CD4-positive, alpha-beta T cell treated with Interferon gamma for 1 hour (primary cell): ENCODE measurements around the gene CRIP3.

ENCODE experiments used
- DNase-seq: peaks from one replicate; pipeline ENCODE4 v3.0.0-alpha.2; 2020

Gene CRIP3

DNA sequence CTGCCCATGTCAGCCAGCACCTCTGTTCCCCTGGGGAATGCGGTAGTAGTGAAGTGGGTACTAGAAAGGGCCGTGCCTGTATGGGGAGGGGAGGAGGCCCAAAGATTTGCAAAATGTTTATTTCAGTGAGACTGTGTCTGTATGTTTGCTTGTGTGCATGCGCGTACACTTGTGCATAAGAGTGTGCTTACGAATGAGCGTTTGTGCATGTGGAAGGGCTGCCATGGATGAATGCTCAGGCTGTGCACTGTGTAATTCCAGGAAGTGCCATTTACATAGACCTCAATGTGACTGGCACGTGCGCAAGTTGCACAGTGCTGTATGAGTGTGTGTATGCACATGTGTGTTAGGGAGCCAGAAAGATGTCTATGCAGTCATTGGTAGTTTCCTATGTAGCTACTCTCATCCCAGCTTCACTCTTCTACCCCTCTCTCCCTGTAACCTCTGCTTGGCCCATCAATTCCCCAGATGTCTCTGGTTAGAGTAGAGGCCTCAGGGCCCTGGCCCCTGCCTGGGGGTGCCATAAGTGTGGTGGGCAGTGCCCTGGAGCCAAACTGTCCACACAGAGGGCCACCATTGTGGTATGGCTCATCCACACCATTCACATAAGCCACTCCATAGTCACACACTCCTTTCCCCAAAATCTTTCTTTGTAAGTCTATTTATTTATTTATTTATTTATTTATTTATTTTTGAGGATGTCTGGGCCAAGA is 37.4 kb downstream of the CRIP3 start:
- peak; percentile 26 for DNase-seq

DNA sequence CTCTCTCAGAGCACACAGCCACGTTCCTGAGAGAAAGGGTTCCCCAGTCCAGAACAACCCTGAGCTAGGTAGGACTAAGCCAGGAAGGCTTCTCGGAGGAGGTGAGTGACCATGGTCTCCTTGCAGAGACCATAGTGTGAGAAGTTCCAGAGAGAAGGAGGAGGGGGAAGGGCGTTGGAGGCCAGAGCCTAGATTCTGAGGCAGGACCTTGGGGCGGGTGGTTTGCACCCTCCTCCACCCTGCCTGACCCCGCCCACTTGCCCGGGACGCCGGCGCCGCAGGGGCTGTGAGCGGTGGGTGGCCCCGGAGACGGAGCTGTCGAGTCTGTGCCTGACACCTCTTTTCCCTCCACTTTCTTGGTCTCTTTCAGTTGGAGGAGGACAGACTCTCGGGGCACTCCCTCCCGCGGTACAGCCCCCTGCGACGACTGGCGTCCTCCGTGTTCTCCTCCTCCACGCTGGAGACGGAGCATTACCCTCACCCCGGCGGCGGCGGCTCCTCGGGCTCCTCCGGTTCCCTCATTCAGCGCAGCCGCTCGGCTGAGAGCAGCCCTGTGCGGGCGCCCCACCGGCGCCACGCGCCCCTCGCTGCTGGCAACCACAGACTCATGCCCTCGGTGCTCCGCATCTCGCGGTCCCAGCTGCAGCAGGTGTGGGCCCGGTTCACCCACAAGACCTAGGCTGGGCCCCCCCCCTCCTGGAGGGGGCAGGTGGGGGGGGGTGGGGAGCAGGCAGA is 39.2 kb downstream of the CRIP3 start:
- DNase-seq, result peak; percentile 18

DNA sequence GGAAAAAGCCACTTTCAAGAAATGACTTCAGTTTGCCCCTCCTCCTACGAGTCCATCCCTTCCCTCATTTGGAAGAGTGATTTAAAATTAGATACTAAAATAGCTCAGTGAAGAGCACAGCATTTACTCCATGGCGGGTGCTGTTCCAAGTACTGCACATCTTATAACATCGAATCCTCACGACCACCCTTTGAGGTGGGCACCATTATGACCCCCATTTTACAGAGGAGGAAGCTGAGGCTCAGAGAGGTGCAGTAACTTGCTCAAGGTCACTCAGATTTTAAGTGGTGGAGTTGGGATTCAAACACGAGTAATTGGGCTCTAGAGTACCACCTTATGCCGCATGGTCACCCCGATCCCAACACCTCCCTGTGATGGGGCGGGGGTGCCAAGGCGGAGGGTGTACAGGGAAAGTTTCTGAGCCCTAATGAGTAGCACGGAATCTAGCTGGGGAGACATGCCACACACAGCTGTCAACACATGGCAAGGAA is 39.8 kb downstream of the CRIP3 start:
- DNase-seq, result no peak

DNA sequence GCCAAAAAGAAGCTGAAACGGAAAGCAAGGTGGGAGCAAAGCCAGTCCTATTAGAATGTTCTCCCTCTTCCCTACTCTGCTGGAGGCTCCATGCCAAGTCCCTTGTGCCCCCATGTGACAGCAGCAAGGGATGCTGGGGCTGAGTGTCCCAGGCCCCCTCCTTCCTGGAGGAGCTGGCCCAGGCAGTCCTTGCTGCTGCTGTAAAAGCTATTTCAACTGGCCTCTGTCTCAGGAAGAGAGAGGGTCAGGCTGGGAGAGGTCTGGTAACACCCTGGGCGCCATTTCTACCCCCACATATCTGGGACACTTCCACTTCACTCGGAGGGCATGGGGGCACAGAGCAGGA is 40.3 kb downstream of the CRIP3 start:
- DNase-seq, result no peak

DNA sequence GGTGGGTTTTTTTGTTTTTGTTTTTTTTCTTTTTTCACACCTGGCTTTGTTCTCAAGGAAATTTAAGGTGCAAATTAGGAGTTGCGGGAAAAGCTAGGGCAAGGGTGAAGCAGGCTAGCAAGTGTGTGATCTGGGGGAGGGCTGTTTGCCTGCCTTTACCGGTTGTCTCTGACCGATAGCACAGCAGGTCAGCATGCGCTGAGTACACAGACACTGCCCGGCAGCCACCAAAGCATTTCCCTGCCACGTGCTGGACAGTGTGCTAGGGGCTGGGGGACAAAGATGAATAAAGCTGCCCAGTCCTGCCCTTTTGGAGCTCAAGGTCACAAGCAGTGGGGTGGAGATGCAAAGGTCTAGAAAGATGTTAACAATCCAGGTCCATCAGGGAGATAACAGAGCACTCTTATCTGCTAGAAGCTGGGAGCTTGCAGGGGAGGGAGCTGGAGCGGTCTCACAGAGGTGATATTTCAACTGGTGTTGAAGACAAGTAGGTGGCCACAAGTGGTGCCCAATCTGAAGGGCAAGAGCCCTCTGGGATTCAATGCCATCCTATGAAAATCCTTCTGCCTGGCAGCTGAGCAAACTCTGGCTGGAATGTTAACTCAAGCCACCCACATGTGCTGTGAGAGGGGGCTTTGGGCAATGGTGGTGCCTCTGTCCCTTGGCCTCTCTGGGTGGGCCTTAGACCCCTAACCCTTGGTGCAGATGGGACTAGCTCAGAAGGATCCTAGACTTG is 40.8 kb downstream of the CRIP3 start:
- no peak for DNase-seq

DNA sequence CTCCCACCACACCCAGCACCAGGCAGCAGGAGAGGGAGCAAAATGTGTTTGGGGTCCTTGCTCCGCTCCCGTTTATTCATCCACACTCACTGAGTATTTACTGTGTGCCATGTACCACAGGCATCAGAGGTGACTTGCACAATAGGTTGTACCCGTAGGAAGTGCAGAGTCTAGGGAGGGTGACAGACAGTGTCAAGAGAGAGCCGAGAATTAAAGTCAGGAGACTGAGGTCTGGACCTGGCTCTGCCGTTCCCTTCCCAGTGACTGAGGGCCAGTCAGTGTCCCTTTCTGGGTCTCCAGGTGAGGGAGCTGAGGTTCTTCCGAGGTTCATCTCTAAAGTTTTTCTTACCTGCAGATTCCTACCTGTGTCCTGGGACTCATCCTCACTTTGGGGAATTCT is 43.1 kb downstream of the CRIP3 start:
- DNase-seq, result no peak

DNA sequence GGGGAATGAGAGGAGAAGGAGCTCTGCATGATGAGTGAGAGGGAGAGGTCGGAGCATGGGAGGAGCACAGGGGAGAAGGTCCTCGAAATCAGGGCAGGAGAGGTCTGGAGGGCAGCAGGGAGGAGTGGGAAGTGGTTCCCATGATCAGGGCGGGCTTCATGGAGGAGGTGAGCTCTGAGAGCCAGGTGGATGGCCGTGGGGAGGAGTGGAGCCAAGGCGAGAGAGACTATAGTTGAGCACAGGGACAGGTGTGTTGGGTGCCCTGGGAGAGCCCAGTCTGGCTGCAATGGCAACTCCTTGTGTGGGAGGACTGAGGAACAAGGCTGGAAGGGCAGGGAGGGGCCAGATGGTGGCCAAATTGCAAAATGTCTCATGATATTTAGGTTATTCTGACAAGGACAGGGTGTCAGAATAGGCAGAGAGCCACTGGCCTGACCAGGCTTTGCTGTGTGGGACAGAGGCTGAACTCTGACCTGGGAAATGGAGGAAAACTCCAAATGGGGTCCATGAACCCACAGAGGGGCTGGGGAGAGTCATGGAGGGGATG is 44.0 kb downstream of the CRIP3 start:
- DNase-seq, result no peak

DNA sequence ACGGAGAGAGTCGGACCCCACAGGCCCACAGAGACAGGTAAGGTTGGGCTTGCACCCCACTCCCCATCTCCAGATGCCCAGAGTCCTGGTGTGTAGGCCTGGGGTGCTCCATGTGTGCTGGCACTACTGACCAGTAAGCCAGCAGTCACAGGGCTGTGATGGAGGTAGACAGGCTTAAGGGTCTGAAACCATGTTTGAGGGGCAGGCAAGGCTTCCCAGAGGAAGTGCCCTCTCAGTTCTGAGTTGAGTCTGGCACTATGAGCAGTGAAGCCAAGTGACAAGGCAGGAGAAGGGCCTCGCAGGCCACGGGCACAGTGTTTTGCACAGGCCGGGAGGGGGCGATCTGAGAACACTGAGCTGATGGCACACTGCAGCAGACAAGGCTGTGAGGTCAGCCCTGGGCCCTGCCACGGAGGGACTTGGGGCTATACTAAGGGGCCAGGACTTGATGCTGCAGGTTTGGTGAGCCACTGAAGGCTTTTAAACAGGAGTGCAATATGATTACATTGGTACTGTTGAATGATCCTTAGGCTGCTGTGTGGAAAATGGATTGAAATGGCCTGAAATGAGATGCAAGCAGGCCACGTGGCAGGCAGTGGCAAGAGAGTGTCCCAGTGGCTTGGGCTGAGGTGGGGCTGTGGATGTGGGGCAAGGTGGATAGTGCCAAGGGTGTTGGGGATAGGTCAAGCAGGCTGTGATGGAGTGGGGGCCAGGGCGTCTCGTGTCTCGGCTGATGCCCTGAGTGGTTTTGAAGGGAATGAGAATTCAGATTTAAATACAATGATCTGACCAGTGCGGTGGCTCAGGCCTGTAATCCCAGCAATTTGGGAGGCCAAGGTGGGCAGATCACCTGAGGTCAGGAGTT is 45.1 kb downstream of the CRIP3 start:
- peak; percentile 75 for DNase-seq

DNA sequence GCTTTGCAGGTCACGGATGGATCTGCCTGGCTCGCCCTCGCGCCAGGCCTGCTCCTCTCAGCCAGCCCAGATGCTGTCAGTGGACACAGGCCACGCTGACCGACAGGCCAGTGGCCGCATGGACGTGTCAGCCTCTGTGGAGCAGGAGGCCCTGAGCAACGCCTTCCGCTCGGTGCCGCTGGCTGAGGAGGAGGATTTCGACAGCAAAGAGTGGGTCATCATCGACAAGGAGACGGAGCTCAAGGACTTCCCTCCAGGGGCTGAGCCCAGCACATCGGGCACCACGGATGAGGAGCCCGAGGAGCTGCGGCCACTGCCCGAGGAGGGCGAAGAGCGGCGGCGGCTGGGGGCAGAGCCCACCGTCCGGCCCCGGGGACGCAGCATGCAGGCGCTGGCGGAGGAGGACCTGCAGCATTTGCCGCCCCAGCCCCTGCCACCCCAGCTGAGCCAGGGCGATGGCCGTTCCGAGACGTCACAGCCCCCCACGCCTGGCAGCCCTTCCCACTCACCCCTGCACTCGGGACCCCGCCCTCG is 45.8 kb downstream of the CRIP3 start:
- no peak for DNase-seq

DNA sequence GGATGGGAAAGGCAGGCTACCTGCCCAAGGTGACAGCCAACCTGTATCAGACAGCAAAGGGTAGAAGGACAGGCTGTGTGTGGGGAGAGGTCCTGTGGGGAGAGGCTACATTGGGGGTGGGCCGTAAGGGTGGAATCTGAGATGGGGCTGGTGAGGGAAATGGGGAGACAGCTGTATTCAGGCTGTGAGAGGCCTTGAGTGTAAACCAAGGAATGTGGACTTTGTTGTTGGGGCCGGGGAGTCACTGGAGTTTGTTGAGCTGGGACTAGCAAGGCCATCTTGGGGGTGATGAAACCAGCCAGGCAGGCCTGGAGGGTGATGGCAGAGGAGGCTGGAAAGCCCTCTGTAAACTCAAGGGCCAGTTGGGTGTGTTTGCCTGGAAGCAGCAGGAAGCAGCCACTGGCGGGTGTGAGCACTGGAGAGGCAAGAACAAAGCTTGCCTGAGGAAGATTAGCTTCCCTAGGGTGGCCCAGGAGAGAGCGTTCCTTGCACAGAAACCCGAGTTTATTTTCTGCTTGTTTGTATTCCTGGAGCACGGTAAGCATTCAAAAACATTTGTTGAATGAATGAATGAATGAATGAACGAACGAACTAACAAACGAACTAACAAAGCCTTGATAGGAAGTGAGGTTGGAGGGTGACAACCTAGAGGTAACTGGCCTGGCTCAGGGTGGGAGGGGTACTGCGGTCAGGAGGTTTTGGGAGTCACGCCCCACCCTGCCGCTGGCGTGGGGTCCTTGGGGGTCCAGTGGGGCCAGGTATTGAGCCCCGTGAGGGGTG is 46.4 kb downstream of the CRIP3 start:
- no peak for DNase-seq

DNA sequence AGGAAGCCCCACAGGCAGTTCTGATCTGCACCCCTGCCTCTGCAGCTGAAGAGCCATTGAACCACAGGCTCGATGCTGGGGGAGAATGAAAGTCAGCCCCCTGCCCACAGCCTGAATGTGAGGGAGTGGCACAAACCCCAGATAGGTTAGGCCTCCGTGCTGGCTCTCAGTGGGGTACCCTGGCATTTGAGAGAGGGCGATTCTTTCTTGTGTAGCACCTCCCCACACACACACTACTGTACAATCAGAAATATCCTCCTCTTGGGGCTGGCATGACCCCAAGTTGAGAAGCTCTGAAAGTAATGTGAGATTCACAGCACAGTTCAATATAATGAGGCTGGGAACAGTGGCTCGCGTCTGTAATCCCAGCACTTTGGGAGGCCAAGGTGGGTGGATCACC is 47.4 kb downstream of the CRIP3 start:
- DNase-seq, result no peak

DNA sequence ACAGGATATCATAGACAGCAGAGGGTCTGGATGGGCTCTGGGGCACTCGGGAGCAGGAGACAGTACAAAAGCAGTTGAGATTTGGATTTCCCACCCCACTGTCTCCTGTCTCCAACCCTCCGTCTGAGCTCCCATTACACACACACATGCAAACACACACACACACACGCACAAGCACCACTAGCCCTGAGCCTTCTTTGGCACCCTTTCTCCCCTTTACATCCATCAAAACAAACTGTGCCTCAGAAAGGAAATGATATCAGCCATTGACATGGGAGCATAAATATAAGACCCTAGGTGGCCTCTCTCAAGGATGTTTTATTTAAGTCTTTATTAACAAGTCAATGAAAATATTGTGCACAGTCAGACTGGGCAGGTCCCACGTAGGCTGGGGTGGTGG is 47.8 kb downstream of the CRIP3 start:
- no peak for DNase-seq

DNA sequence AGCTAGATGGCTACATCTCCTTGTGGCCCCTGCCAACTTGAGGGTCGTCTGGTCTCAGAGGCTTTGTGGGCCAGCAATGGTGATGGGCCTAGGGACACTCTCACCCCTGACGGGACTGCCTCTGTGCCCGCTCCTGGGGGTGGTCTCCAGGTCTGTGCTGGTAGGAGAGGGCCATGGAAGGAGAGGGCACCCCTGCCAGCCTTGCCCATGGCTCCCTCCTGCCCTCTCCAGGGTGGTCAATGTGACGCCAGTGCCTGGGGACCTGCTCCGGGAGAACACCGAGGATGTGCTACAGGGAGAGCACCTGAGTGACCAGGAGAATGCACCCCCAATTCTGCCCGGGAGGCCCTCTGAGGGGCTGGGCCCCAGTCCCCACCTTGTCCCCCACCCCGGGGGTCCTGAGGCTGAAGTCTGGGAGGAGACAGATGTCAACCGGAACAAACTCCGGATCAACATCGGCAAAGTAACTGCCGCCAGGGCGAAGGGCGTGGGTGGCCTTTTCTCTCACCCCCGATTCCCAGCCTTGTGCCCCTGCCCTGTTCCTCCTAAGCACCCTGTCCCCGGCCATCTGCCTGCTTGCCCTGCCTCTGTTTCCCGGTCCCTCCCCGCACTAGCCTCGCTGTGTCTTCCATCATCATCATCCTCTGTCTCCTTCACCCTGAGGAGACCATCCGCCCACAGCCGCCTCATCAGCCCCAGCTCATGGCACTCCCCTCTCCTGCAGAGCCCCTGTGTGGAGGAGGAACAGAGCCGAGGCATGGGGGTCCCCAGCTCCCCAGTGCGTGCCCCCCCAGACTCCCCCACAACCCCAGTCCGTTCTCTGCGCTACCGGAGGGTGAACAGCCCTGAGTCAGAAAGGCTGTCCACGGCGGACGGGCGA is 49.6 kb downstream of the CRIP3 start:
- DNase-seq, result no peak

DNA sequence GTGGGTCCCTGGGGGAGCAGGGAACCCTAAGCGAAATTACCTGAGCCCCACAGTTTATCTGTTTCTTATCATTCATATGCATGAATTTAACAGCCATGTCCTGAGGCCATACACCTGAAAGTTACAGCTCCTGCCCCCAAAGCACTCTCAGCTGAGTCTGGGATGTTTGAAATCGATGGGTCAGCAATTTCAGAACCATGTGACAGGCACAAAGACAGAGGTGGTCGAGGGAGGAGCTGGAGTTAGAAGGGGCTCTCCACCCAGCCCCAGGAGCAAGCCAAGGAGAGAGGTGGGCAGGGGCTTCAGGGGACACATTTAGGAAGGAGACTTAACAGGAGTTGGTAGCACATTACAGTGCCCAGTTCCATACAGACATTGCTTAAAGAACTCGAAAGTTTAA is 50.4 kb downstream of the CRIP3 start:
- DNase-seq, result no peak

DNA sequence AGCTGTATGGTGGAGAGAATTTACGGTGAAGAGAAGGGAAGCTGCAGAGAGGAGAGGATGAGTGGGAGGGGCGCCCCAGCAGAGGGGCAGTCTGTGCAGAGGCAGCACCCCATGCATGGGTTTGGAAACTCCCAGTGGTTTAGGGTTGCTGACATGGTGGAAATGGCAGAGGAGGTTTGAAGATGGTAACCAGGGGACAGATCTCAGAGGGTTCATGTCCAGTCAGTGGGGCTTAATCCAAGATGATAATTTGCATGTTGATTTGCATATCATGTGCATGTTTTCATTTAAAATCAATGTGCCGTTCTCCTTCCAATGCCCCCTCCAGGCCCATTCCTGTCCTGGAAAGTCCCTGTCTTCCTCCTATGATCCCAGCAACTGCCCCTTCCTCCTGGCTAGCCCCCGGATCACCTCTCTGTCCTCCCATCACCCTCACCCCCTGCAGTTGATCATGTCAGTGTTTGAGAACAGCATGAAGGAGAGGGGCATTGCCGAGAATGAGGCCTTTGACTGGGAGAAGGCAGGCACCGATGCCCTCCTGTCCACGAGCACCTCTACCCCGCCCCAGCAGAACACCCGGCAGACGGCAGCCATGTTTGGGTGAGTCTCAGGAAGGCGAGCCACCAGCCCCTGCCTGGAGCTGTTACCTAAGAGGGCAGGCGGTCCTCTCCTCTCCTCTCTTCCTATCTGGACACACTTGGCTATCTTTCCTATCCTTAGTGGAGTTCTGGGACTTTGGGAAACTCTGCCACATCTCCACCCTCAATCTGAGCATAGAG is 51.1 kb downstream of the CRIP3 start:
- DNase-seq, result no peak

DNA sequence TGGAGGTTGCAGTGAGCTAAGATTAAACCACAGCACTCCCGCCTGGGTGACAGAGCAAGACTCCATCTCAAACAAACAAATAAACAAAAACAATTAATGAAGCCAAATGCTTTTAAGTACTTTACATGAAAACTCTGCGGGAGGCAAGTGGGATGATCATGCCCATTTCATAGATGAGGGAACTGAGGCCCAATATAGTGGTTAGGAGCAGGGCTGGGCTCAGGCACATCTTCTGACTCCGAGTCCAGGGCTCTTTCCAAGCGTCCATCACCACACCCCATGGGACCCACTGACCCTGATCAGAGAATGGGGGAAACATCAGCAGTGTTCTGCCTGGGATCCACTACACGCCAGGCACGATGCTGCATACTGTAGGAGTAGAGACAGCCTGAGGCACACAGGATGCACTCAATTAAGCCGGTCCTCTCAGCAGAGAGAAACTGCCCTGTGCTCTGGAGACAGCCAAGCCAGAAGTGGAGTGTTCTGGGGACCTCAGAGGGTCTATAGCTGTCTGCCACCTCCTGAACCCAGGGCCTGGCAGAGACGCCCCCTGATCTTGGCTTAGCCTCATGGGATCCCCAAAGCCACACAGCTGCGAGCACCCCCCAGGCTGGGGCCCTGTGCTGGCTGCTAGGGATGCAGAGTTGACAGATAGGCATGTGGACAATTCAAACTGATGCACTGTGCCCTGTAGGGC is 51.8 kb downstream of the CRIP3 start:
- no peak for DNase-seq
